Measurements from ENCODE around the gene COL4A4. TPM values are rescaled to one million over a fixed set of nuclear protein-coding genes. Genes with fewer than 3 reads are reported as not detected.

The COL4A4 gene
- total RNA-seq, 1 donor = 0.36 TPM

DNA sequence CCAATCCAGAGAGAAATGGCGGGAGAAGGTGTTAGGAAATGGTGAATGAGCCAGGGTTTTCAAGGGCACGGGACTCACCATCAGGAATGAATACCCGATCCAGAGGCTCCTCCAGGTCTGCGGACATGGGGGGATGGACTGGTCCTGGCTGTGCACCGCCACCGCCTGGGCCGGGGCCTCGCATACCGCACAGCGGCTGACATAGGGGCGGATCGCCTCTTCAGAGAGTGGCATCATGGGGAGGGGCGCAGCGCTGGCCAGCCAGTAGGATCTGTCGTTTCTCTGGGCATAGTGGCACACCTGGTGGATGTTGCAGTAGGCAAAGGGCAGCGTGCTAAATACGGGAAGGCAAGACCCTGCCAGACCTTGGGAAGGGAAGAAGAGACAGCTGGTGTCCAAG, 156.1 kb downstream of the COL4A4 start:
- H3K27ac ChIP-seq (ENCODE audit: low read depth, low read length) = no peak overlapping the region
- H3K36me3 ChIP-seq (ENCODE audit: insufficient read depth, low read length) = no peaks in the 10 kb centered on the region
- no peaks in the 10 kb centered on the region for H3K9me3 ChIP-seq (ENCODE audit: low read depth, low read length)
- no peak for DNase-seq (ENCODE audit: insufficient read length, low spot score, missing footprints)
- no peaks in the 10 kb centered on the region for H4K20me1 ChIP-seq (ENCODE audit: insufficient read depth, low read length)
- H3K4me2 ChIP-seq (ENCODE audit: insufficient read depth, low read length) = no peak overlapping the region
- H3K79me2 ChIP-seq (ENCODE audit: insufficient read depth, low read length) = no peaks in the 10 kb centered on the region
- no peak overlapping the region for H3K4me3 ChIP-seq (ENCODE audit: insufficient read depth, low read length)
- H3K27me3 ChIP-seq (ENCODE audit: insufficient read depth, low read length) = no peaks in the 10 kb centered on the region
- no peak overlapping the region for H2AFZ ChIP-seq (ENCODE audit: low read length)
- TF ChIP-seq, protein P1, sequence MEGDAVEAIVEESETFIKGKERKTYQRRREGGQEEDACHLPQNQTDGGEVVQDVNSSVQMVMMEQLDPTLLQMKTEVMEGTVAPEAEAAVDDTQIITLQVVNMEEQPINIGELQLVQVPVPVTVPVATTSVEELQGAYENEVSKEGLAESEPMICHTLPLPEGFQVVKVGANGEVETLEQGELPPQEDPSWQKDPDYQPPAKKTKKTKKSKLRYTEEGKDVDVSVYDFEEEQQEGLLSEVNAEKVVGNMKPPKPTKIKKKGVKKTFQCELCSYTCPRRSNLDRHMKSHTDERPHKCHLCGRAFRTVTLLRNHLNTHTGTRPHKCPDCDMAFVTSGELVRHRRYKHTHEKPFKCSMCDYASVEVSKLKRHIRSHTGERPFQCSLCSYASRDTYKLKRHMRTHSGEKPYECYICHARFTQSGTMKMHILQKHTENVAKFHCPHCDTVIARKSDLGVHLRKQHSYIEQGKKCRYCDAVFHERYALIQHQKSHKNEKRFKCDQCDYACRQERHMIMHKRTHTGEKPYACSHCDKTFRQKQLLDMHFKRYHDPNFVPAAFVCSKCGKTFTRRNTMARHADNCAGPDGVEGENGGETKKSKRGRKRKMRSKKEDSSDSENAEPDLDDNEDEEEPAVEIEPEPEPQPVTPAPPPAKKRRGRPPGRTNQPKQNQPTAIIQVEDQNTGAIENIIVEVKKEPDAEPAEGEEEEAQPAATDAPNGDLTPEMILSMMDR (IDR thresholded peaks at IDR 0.05; ENCODE audit: extremely low read depth, low read depth, low read length) = no peak
- no peaks in the 10 kb centered on the region for H3K4me1 ChIP-seq (ENCODE audit: insufficient read depth, low read length)

DNA sequence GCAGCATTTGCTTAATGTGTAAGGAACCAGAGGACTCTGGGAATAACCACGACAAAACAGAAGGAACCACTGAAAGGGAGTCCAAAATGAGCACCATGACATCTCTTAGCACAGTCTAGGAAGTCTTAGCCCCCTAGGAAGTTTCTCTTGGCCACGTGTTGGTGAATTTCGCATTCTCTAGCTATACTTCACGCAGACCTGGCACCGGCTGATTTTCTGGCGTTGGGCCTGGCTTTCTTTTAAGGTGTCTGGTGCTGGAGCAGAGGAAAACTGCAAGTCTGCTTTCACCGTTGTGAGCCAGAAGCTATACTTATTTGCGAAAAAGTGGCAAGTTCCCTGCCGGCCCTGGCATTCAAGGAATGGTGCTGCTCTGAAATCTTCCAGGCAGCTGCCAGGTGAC, 156.9 kb downstream of the COL4A4 start:
- H3K4me3 ChIP-seq (ENCODE audit: insufficient read depth, low read length) = no peak overlapping the region
- no peaks in the 10 kb centered on the region for H3K79me2 ChIP-seq (ENCODE audit: insufficient read depth, low read length)
- no peak overlapping the region for H3K4me2 ChIP-seq (ENCODE audit: insufficient read depth, low read length)
- no peaks in the 10 kb centered on the region for H3K4me1 ChIP-seq (ENCODE audit: insufficient read depth, low read length)
- no peaks in the 10 kb centered on the region for H3K27me3 ChIP-seq (ENCODE audit: insufficient read depth, low read length)
- no peak overlapping the region for H3K27ac ChIP-seq (ENCODE audit: low read depth, low read length)
- DNase-seq (ENCODE audit: insufficient read length, low spot score, missing footprints) = no peak
- no peaks in the 10 kb centered on the region for H3K9me3 ChIP-seq (ENCODE audit: low read depth, low read length)
- H2AFZ ChIP-seq (ENCODE audit: low read length) = no peak overlapping the region
- no peaks in the 10 kb centered on the region for H4K20me1 ChIP-seq (ENCODE audit: insufficient read depth, low read length)
- TF ChIP-seq, protein P1 (IDR thresholded peaks at IDR 0.05; ENCODE audit: extremely low read depth, low read depth, low read length) = no peak
- H3K36me3 ChIP-seq (ENCODE audit: insufficient read depth, low read length) = no peaks in the 10 kb centered on the region

DNA sequence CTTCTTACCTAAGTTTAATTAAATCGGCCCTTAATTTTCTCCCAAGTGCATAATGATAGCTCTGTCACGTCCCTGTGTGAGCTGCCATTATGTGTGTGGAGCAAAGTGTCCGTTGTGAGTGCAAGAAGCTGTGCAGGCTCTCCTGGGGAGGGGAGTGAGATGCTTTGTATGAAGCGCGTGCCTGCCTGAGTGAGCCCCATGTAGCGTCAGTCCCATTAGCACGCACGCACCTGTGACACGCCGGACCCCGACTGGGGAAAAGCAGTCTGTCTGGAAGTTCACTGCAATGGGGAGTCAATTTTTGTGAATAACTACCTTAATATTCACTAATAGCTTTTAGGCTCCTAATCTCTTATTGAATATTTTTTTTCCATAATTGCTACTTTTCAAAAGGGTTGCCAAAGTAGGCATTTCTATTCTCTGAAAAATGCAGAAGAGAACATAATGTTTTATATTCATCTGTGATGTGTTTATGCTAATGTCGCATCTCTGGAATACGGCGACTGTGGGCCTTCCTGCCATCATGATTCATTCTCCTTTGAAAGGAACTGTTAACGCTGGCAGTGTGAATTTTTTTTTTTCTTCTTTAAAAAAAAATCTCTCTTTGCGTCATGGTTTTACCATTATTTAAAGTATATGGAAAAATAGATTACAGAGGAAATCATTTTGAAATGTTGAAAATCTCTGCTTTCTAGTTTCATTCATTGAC, 157.7 kb downstream of the COL4A4 start:
- no peak overlapping the region for H3K4me2 ChIP-seq (ENCODE audit: insufficient read depth, low read length)
- DNase-seq (ENCODE audit: insufficient read length, low spot score, missing footprints) = no peak
- H2AFZ ChIP-seq (ENCODE audit: low read length) = no peak overlapping the region

DNA sequence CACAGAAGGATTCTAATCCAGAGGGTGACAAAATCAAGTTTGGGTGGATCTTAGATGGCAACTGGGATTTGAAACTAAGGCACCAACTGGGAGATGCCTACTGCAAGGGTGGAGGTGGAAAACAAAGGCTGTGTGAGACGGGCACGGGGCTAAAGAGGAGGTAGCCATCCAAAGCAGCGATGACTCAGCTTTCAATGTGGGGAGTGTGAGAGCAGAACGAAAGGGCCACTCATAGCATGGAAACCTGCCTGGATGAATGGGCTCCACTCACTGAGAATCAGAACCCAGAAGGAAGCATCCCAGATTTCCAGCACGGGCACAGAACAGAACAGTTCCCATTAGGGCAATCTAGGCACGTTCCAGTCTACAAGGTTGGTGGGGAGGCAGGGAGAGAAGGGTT, 159.5 kb downstream of the COL4A4 start:
- no peaks in the 10 kb centered on the region for H3K9me3 ChIP-seq (ENCODE audit: low read depth, low read length)
- H3K4me2 ChIP-seq (ENCODE audit: insufficient read depth, low read length) = no peak overlapping the region
- TF ChIP-seq, protein P1 (IDR thresholded peaks at IDR 0.05; ENCODE audit: extremely low read depth, low read depth, low read length) = no peak
- no peak overlapping the region for H3K27ac ChIP-seq (ENCODE audit: low read depth, low read length)
- H2AFZ ChIP-seq (ENCODE audit: low read length) = no peak overlapping the region
- no peak for DNase-seq (ENCODE audit: insufficient read length, low spot score, missing footprints)
- no peaks in the 10 kb centered on the region for H3K79me2 ChIP-seq (ENCODE audit: insufficient read depth, low read length)
- H4K20me1 ChIP-seq (ENCODE audit: insufficient read depth, low read length) = no peaks in the 10 kb centered on the region
- no peak overlapping the region for H3K4me3 ChIP-seq (ENCODE audit: insufficient read depth, low read length)
- H3K4me1 ChIP-seq (ENCODE audit: insufficient read depth, low read length) = no peaks in the 10 kb centered on the region
- H3K27me3 ChIP-seq (ENCODE audit: insufficient read depth, low read length) = no peaks in the 10 kb centered on the region
- H3K36me3 ChIP-seq (ENCODE audit: insufficient read depth, low read length) = no peaks in the 10 kb centered on the region

More for the DNA sequence above, 157.7 kb downstream of the COL4A4 start:
- Histone ChIP-seq H3K36me3 (ENCODE audit: insufficient read depth, low read length) (no peaks in the 10 kb centered on the region), H3K79me2 (ENCODE audit: insufficient read depth, low read length) (no peaks in the 10 kb centered on the region), H3K4me1 (ENCODE audit: insufficient read depth, low read length) (no peaks in the 10 kb centered on the region), H3K27ac (ENCODE audit: low read depth, low read length) (no peak overlapping the region), H4K20me1 (ENCODE audit: insufficient read depth, low read length) (no peaks in the 10 kb centered on the region), H3K27me3 (ENCODE audit: insufficient read depth, low read length) (no peaks in the 10 kb centered on the region), H3K9me3 (ENCODE audit: low read depth, low read length) (no peaks in the 10 kb centered on the region), H3K4me3 (ENCODE audit: insufficient read depth, low read length) (no peak overlapping the region)
- TF ChIP-seq, protein P1 (IDR thresholded peaks at IDR 0.05; ENCODE audit: extremely low read depth, low read depth, low read length) = no peak

All from osteoblast (primary cell).